Measurements from ENCODE around the gene APBB2.
"Not testable (repeated sequence)": the region's sequence is repeated elsewhere in the genome, so short reads cannot be mapped to it uniquely, and the experiment has no call there.

The APBB2 gene

GRCh38 chr4:41156574-41156973 is 57.8 kb downstream of the APBB2 start:
- Histone ChIP-seq H3K27me3 (ENCODE audit: control insufficient read depth, insufficient read depth, low read length) (no peaks in the 10 kb centered on the region), H3K4me1 (ENCODE audit: control insufficient read depth, insufficient read depth, low read length) (peaks cover 12% of the 10 kb centered on the region; the same call in 1 of the 2 replicates), H3K36me3 (ENCODE audit: control insufficient read depth, insufficient read depth, low read length) (no peaks in the 10 kb centered on the region), H3K9ac (ENCODE audit: low read length) (no peak overlapping the region), H3K27ac (ENCODE audit: low read depth, low read length) (no peak overlapping the region), H3K9me3 (ENCODE audit: control insufficient read depth, insufficient read depth, low read depth, low read length) (no peaks in the 10 kb centered on the region), H3K4me3 (ENCODE audit: low read depth, low read length) (no peak overlapping the region)

GRCh38 chr4:41155194-41155830 is 59.0 kb downstream of the APBB2 start:
- 0 out of 2 replicates have a peak overlapping the region, but pooled peaks have one; percentile 16 for H3K27ac ChIP-seq (ENCODE audit: low read depth, low read length)
- H3K4me1 ChIP-seq (ENCODE audit: control insufficient read depth, insufficient read depth, low read length) = peaks cover 9% of the 10 kb centered on the region; the same call in 1 of the 2 replicates
- no peak overlapping the region for H3K4me3 ChIP-seq (ENCODE audit: low read depth, low read length)
- H3K36me3 ChIP-seq (ENCODE audit: control insufficient read depth, insufficient read depth, low read length) = no peaks in the 10 kb centered on the region
- no peak overlapping the region for H3K9ac ChIP-seq (ENCODE audit: low read length)
- no peaks in the 10 kb centered on the region for H3K9me3 ChIP-seq (ENCODE audit: control insufficient read depth, insufficient read depth, low read depth, low read length)
- H3K27me3 ChIP-seq (ENCODE audit: control insufficient read depth, insufficient read depth, low read length) = no peaks in the 10 kb centered on the region

GRCh38 chr4:41154814-41155177 is 59.5 kb downstream of the APBB2 start:
- Histone ChIP-seq H3K27me3 (ENCODE audit: control insufficient read depth, insufficient read depth, low read length) (no peaks in the 10 kb centered on the region), H3K27ac (ENCODE audit: low read depth, low read length) (no peak overlapping the region), H3K36me3 (ENCODE audit: control insufficient read depth, insufficient read depth, low read length) (no peaks in the 10 kb centered on the region), H3K4me1 (ENCODE audit: control insufficient read depth, insufficient read depth, low read length) (peaks cover 5% of the 10 kb centered on the region; the same call in 1 of the 2 replicates), H3K4me3 (ENCODE audit: low read depth, low read length) (no peak overlapping the region), H3K9ac (ENCODE audit: low read length) (no peak overlapping the region), H3K9me3 (ENCODE audit: control insufficient read depth, insufficient read depth, low read depth, low read length) (no peaks in the 10 kb centered on the region)

GRCh38 chr4:41154010-41154813 is 60.1 kb downstream of the APBB2 start:
- no peak overlapping the region for H3K27ac ChIP-seq (ENCODE audit: low read depth, low read length)
- H3K4me1 ChIP-seq (ENCODE audit: control insufficient read depth, insufficient read depth, low read length) = peaks cover 5% of the 10 kb centered on the region; the same call in 1 of the 2 replicates
- no peaks in the 10 kb centered on the region for H3K36me3 ChIP-seq (ENCODE audit: control insufficient read depth, insufficient read depth, low read length)
- no peaks in the 10 kb centered on the region for H3K27me3 ChIP-seq (ENCODE audit: control insufficient read depth, insufficient read depth, low read length)
- H3K9ac ChIP-seq (ENCODE audit: low read length) = no peak overlapping the region
- no peak overlapping the region for H3K4me3 ChIP-seq (ENCODE audit: low read depth, low read length)
- H3K9me3 ChIP-seq (ENCODE audit: control insufficient read depth, insufficient read depth, low read depth, low read length) = no peaks in the 10 kb centered on the region

GRCh38 chr4:41150401-41150800 is 63.9 kb downstream of the APBB2 start:
- H3K9ac ChIP-seq (ENCODE audit: low read length) = no peak overlapping the region

GRCh38 chr4:41149568-41149967 is 64.8 kb downstream of the APBB2 start:
- H3K27me3 ChIP-seq (ENCODE audit: control insufficient read depth, insufficient read depth, low read length); H3K27ac ChIP-seq (ENCODE audit: low read depth, low read length); H3K4me3 ChIP-seq (ENCODE audit: low read depth, low read length): not testable (repeated sequence)

More at GRCh38 chr4:41150401-41150800, 63.9 kb downstream of the APBB2 start:
- Histone ChIP-seq H3K9me3 (ENCODE audit: control insufficient read depth, insufficient read depth, low read depth, low read length) (no peaks in the 10 kb centered on the region), H3K4me3 (ENCODE audit: low read depth, low read length) (no peak overlapping the region), H3K36me3 (ENCODE audit: control insufficient read depth, insufficient read depth, low read length) (no peaks in the 10 kb centered on the region), H3K27ac (ENCODE audit: low read depth, low read length) (no peak overlapping the region), H3K27me3 (ENCODE audit: control insufficient read depth, insufficient read depth, low read length) (no peaks in the 10 kb centered on the region), H3K4me1 (ENCODE audit: control insufficient read depth, insufficient read depth, low read length) (peaks cover 19% of the 10 kb centered on the region)

GRCh38 chr4:41148931-41149330 is 65.4 kb downstream of the APBB2 start:
- Histone ChIP-seq H3K4me1 (ENCODE audit: control insufficient read depth, insufficient read depth, low read length) (peaks cover 25% of the 10 kb centered on the region), H3K4me3 (ENCODE audit: low read depth, low read length) (no peak overlapping the region), H3K27me3 (ENCODE audit: control insufficient read depth, insufficient read depth, low read length) (no peaks in the 10 kb centered on the region), H3K27ac (ENCODE audit: low read depth, low read length) (no peak overlapping the region), H3K9me3 (ENCODE audit: control insufficient read depth, insufficient read depth, low read depth, low read length) (no peaks in the 10 kb centered on the region), H3K36me3 (ENCODE audit: control insufficient read depth, insufficient read depth, low read length) (no peaks in the 10 kb centered on the region), H3K9ac (ENCODE audit: low read length) (no peak overlapping the region)

More at GRCh38 chr4:41149568-41149967, 64.8 kb downstream of the APBB2 start:
- H3K9ac ChIP-seq (ENCODE audit: low read length); H3K9me3 ChIP-seq (ENCODE audit: control insufficient read depth, insufficient read depth, low read depth, low read length); H3K36me3 ChIP-seq (ENCODE audit: control insufficient read depth, insufficient read depth, low read length): not testable (repeated sequence)
- peaks cover 25% of the 10 kb centered on the region for H3K4me1 ChIP-seq (ENCODE audit: control insufficient read depth, insufficient read depth, low read length)

GRCh38 chr4:41148292-41148691 is 66.0 kb downstream of the APBB2 start:
- H3K4me3 ChIP-seq (ENCODE audit: low read depth, low read length) = no peak overlapping the region
- H3K9me3 ChIP-seq (ENCODE audit: control insufficient read depth, insufficient read depth, low read depth, low read length) = no peaks in the 10 kb centered on the region
- no peaks in the 10 kb centered on the region for H3K27me3 ChIP-seq (ENCODE audit: control insufficient read depth, insufficient read depth, low read length)
- H3K9ac ChIP-seq (ENCODE audit: low read length) = no peak overlapping the region
- H3K27ac ChIP-seq (ENCODE audit: low read depth, low read length) = no peak overlapping the region
- H3K36me3 ChIP-seq (ENCODE audit: control insufficient read depth, insufficient read depth, low read length) = no peaks in the 10 kb centered on the region
- H3K4me1 ChIP-seq (ENCODE audit: control insufficient read depth, insufficient read depth, low read length) = peaks cover 25% of the 10 kb centered on the region

GRCh38 chr4:41147570-41147969 is 66.8 kb downstream of the APBB2 start:
- H3K27me3 ChIP-seq (ENCODE audit: control insufficient read depth, insufficient read depth, low read length); H3K4me3 ChIP-seq (ENCODE audit: low read depth, low read length); H3K27ac ChIP-seq (ENCODE audit: low read depth, low read length); H3K9me3 ChIP-seq (ENCODE audit: control insufficient read depth, insufficient read depth, low read depth, low read length); H3K36me3 ChIP-seq (ENCODE audit: control insufficient read depth, insufficient read depth, low read length); H3K9ac ChIP-seq (ENCODE audit: low read length): not testable (repeated sequence)
- H3K4me1 ChIP-seq (ENCODE audit: control insufficient read depth, insufficient read depth, low read length) = peaks cover 25% of the 10 kb centered on the region

- no peak overlapping the region for H3K9ac ChIP-seq (ENCODE audit: low read length)
- no peaks in the 10 kb centered on the region for H3K9me3 ChIP-seq (ENCODE audit: control insufficient read depth, insufficient read depth, low read depth, low read length)
- peaks cover 25% of the 10 kb centered on the region for H3K4me1 ChIP-seq (ENCODE audit: control insufficient read depth, insufficient read depth, low read length)
- no peak overlapping the region for H3K4me3 ChIP-seq (ENCODE audit: low read depth, low read length)
- H3K36me3 ChIP-seq (ENCODE audit: control insufficient read depth, insufficient read depth, low read length) = no peaks in the 10 kb centered on the region
- H3K27me3 ChIP-seq (ENCODE audit: control insufficient read depth, insufficient read depth, low read length) = no peaks in the 10 kb centered on the region
- 0 out of 2 replicates have a peak overlapping the region, but pooled peaks have one; percentile 32 for H3K27ac ChIP-seq (ENCODE audit: low read depth, low read length)
Measured at GRCh38 chr4:41146716-41147506, 67.4 kb downstream of the APBB2 start.
